Epidermal melanocyte (primary cell): Measurements from ENCODE around the gene ABCG8.

Experiments
- DNase-seq: peaks from one replicate; pipeline ENCODE4 v3.0.0; 2011; ENCODE audit warnings: low spot score; ENCODE audit not compliant: insufficient read length

Gene ABCG8

DNA sequence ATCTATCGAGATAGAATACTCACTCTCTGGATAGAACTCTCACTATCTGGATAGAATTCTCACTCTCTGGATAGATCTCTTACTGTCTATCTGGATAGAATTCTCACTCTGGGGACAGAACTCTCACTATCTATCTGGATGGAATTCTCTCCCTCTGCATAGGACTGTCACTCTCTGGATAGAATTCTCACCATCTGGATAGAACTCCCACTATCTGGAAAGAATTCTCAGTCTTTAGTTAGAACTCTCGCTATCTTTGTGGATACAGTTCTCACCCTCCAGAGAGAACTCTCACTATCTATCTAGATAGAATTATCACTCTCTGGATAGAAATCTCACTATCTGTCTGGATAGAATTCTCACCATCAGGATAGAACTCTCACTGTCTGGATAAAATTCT lies 16.5 kb downstream of the ABCG8 start:
- no peak for DNase-seq

DNA sequence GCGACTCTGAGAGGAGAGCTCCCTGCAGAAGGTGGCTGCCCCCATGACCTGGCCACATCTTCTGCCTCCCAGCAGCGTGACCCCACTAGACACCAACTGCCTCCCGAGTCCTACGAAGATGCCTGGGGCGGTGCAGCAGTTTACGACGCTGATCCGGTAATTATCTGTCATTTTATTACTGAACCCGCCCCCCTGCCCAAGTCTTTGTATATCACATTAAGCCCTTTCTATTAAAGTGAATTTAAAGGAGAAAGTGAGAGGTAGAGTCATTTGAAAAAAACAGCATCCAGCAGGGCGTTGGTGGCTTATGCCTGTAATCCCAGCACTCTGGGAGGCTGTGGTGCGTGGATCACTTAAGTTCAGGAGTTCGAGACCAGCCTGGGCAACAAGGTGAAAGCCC lies 33.4 kb downstream of the ABCG8 start:
- DNase-seq: no peak

DNA sequence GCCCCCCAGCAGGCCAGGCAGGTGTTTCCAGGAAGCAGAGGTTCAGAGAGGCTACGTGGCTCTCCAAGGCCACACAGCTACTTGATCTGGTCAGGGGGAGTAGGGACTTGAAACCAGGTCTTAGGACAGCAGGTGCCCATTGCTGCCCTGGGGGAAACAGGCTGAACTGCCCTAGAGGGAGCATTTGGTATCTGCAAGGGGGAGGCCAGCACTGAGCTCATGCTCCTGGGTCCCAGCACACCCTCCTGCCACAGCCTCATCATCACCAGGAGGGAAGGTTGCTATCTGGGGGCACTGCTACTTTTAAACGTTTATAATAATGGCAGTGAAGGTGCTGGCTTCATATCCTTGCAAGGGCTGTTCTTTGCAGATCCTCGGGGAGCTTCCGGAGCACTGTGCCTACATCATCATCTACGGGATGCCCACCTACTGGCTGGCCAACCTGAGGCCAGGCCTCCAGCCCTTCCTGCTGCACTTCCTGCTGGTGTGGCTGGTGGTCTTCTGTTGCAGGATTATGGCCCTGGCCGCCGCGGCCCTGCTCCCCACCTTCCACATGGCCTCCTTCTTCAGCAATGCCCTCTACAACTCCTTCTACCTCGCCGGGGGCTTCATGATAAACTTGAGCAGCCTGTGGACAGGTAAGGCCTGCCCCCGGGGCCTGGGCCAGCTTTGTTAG lies 36.1 kb downstream of the ABCG8 start:
- no peak for DNase-seq

DNA sequence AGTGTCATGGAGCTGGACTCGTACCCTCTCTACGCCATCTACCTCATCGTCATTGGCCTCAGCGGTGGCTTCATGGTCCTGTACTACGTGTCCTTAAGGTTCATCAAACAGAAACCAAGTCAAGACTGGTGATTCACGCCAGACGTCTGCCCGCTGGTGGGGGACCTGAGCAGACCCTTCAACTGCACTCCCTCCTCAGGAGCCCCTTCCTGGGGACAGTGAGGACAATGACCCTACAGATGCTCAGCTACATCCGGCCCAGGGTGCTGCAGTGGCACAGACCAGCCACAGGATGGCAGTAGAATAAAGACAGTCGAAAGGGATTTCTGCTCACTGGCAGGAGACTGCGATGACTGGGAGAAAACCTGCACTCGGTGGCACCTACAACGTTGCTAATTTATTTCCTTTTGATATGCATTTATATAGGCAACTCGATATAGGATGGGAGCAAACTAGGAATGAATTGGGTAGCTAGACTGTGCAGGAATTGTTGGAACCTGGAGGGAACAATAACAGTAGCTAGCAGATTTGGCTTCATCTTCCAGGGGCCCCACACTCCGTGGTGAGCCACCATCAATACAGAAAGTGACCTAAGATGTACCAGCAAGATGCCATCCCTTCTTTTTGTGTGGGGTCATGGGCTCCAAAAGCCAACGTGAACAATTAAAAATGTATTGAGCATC lies 39.2 kb downstream of the ABCG8 start:
- peak; percentile 72 for DNase-seq

DNA sequence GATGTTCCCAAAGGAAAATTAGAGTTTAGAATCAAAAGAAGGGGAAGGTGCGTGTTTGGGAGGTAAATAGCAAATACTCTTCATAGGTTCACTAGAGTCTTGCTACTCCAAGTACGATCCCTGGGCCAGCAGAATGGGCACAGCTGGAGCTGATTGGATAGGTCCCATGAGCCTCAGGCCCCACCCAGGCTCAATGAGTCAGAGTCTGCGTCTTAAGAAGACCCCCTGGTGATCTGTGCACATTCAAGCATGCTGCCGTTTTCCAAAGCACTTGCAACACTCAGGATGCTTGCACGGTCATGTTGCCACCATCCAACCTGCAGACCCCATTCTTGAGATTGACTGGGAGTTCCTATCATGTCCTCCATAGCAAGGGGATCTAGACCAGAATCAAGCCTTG lies 40.5 kb downstream of the ABCG8 start:
- no peak for DNase-seq

DNA sequence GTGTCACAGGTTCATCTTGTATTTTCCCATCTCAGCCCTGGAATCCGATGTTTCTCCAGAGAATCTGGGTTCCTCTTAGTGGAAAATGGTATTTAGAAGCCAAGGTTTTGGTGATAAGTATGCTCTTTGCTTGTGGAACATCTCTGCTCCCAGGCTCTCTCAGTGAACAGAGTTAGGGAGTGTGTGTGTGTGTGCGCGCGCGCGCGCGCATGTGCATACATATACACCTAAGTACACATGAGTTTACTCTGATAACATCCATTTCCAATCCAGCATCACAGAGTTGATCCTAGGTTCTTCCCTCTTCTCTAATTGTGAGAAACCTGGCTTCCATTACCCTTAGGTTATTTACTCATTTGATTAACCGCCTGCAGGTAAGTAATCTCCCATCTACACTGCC lies 41.7 kb downstream of the ABCG8 start:
- DNase-seq: no peak

DNA sequence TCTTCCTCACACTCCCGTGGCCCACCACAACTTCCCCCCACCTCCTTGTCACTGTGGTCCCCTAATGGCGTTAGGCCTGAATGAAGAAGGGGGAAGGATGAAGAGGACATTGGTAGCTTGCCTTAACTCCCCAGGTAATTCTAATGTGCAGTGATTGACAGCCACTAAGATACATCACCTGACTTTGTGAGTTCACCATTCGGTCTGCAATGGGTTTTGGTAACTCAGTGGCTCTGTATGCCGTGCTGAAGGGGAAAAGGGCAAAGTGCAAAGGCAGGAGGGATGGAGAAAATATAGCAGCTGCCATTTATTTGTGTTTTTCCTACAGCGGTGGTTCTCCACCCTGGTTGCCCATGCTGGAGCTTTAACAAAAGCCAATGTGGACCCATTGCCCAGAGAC lies 42.2 kb downstream of the ABCG8 start:
- DNase-seq: no peak

DNA sequence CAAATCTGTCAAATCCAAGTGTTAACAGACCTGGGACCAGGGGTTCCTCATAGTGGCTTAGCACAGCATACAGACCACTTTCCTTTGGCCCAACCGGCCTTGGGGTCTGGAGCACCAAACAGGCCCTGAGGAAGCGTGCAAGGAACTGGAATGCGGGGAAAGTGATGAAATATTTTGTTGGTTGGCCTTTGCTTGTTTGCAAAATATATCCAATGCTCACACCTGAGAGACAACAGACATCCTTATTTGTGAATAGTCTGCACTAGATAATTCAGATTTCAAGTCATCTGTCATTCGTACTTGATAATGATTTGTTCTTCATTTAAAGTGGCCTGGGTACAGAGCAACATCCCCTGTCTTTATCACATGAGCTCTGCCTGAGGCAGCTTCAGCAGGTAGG lies 43.5 kb downstream of the ABCG8 start:
- no peak for DNase-seq

DNA sequence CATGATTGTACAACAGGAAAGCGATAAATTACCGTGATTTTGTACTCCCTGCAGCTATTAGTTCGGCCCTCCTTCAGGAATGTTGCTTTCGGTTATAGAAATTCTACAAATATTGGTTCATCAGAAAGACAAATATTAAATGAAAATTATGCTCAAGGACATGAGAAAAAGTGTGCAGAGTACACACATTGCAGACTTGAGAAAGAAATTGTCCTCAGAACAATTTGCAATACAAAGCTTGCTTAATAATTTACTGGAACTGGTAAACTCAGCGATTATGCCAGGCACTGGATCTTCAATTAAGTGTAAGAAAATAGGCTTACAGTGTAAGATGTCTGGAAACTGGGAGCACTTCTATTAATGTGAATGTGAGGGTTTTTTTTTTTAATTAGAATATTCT lies 45.9 kb downstream of the ABCG8 start:
- no peak for DNase-seq

DNA sequence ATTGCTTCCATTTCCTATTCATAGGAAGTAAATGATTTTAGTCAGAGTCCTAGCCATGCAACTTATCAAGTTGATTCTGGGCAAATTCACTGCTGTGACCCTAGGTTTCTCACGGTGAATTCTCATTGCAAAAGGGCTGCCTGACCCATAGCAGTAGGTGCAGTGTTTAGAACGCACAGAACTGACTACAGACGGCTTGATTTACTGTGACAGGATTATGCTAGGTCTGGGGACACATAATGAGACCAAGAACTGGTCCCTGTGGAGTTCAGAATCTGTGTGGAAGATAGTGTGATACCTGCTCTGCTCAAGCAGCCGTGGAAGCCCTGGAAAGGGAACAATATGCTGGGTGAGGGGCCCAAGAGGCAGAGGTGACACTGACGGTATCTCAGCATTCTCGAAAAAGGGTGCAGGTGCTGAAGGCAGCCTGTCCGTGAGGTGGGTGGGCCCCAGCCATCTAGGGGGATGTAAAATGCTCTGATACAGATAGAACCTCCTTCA lies 46.4 kb downstream of the ABCG8 start:
- DNase-seq: no peak

DNA sequence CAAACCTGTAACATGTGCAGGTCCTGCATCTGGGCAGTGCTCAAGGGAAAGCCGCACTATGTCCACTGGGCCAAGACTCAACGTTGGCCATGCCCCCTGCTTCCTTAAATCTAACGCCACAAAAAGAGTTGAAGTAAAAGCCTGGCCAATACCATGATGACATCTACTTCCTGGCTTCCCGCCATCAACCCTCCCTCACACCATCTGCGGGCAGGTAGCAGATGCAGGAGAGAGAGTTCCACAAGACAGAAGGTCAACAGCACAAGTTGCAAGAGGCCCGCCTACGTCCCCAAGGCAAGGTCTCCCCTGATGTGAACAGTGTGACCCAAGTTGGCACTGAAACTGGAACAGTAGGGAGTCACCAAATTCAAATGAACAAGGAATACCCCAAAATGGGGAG lies 48.4 kb downstream of the ABCG8 start:
- DNase-seq: no peak

DNA sequence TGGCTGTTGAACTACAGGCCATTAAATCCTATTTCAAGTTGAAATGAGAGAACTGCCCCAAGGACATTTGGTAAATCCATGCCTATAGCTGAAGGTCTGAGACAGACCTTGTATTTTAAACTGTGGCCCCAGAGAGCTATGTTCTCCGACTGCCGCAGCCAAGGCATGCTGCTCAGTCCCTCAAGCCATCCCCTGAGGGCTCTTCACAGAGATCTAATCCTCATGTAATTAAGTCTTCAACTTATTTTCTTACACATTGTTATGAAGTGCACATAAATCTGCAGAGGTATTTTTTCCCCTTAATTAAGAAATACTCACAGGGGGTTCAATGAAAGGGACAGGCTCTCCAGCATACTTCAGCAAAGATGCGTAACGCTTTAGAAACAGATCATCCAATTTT lies 50.6 kb downstream of the ABCG8 start:
- no peak for DNase-seq

DNA sequence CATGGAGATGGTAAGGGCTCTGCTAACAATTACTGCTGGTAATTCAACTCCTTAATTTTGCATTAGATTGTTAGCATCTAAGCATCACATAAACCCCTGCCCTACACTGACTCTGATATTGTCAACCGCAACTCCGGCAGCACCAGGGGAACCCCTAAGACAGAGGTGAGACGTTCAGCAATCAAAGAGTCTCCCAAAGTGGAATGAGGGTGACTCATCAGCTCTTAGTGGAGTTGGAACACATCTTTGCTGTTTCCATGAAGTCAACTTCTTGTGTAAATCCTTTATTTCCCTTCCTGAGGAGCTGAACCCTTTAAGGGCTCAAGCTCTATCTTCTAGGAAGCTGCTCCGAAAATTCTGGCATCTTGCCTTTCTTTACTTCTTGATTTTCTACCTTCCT lies 52.1 kb downstream of the ABCG8 start:
- no peak for DNase-seq

DNA sequence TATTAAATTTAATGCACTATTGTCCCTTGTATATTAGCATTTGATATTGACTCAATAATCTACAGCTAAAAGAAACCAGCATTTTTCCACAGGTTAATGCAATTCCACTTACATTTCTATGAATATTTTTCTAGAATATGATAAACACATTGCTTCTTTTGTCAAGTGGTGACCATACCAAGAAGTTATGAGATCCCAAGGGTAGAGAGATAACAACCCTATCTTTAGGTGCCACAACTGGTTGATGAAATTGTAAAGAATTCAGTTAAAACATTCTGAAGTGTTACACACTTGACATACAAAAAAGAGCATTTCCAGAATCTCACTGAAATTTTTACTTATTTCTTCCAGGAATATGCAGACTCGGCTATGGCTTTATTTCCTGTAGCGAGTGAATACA lies 56.0 kb downstream of the ABCG8 start:
- DNase-seq: no peak

DNA sequence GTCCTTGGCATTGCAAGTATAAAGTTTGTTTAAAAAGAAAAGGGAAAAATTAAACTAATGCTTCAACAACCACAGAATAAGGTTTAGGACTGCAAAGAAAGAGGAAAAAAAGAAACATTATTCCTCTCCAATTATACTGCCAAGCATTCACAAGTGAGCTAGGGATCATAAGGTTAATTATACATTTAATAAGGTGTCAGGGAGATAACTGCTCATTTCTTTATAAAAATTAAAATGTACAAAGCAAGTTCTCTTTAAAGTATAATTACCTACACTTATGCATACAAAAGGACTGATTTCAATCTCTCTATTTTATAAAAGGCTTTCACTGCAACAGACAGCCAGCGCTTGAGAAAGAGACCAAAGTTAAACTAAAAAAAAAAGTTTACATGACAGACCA lies 58.1 kb downstream of the ABCG8 start:
- DNase-seq: no peak

DNA sequence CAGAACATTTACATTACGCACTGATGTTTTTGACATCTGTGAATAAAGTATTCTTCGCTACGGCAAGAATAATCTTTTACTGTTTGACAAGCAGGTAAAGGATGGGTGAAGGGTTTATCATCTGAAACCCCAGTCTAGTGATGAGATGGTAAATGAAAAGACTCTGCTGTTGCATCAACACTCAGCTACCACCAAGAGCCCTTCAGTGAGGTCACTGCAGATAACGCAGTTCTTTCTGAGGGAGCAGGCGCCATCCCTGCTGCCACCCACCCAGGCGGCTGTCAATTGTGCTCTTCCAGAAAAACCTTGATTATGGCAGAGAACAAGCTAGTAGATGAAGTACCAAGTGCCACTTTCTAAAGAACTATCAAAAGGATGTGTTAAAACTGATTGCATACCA lies 58.7 kb downstream of the ABCG8 start:
- DNase-seq: no peak

DNA sequence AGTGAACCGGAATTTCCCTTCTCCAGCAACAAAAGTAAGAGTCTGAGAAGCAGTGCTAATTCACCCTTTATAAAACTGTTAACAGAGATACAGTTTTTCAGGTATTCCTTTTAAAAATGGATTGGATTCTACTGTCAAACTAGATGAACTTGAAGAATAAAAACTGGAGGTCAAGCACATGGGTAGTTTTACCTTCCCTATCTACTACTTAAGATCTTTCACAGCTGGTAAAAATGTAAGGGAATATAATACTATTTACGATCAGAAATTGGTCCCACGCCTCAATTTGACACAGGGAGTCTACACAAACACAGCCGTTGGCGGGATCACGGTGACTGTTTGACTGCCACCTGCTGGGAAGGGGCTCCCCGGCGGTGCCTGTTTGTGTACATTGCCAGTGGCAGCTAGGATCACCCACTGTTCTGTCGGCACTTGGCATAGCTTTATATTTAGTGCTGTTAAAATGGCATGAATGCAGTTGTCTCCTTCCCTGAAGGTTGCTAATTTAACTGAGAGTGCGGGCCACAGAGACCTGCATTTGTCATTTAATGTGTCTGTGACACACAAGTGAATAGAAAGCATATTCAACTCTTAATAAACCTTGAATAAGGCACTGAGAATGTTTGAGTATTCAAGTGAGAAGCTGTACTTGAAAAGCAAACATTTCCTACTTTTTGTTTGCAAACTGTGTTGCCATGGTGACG lies 59.5 kb downstream of the ABCG8 start:
- no peak for DNase-seq

DNA sequence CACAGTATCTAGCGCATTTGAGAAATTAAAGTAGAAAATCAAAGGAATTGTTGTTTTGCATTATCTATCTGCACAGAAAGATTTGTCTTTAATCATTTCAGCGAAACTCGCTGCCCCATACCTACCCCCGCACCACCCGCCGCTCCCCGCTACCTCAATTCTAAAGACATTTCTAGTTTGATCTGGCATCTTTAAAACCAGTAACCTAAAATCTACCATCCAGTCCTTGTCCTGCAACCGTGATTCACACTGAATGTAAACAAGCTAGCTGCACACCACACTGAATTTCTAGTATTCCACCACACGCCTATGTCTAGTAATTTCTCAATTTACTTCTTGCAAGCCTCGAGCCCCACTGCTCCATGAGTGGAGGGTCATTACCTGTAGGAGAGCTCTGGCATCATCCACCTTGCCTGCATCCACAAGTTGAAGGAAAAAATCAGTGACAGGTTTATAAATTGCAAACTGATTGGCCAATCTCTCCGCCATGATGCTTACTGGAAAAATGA lies 60.1 kb downstream of the ABCG8 start:
- DNase-seq: no peak

DNA sequence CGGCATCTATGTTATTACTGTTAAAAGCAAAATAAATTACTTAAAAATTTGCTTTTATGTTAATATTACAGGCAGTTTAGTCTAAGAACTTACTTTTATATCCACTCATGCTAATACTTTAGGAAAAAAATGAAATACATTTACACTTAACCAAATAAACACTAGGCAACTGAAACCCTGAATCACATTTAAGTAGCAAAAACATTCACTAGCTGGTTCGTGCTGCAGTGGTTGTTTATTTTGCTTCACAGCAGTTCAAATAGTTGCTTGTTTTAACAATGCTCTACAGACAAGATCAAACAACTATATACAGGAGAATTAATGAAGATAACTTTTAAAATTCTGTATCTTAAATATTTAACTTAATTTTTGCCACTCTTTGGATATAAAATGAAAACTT lies 60.8 kb downstream of the ABCG8 start:
- no peak for DNase-seq

DNA sequence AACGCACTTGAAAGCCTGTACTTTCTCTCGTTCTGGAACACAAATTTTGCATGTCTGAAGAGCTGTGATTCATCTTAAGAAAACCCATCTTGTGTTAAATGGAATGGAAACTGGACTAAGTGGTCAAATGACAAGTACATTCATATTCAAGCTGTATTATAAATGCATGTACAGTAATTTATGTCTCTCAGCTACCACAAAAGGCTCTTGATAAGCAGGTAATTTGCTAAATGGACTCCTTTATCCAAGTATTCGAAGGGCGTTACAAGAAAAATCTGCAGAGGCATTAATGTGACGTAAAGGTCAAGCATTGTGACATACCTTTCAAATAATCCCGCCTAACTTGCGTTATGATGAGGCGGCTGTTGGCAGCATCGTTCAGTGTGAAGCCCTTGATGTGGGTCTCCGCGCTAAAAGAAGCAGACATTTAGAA lies 66.6 kb downstream of the ABCG8 start:
- DNase-seq: no peak

DNA sequence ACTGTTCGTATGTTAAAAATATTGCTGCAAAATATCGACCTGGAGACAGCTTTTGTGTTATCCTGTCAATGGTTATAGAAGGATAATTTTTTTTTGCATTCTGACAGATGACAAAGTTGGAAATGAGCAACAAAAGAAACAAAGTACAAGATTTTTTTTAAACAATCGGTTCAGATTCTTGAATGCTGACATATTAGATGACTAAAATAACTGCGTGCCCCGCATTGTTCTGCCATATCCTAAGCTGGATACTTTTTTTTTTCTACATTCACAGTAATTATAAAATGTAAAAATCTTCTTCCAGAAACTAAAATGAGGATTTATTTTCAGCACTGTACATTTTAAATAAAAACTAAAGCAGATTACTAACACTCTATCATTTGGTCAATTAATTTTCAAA lies 67.1 kb downstream of the ABCG8 start:
- DNase-seq: no peak

DNA sequence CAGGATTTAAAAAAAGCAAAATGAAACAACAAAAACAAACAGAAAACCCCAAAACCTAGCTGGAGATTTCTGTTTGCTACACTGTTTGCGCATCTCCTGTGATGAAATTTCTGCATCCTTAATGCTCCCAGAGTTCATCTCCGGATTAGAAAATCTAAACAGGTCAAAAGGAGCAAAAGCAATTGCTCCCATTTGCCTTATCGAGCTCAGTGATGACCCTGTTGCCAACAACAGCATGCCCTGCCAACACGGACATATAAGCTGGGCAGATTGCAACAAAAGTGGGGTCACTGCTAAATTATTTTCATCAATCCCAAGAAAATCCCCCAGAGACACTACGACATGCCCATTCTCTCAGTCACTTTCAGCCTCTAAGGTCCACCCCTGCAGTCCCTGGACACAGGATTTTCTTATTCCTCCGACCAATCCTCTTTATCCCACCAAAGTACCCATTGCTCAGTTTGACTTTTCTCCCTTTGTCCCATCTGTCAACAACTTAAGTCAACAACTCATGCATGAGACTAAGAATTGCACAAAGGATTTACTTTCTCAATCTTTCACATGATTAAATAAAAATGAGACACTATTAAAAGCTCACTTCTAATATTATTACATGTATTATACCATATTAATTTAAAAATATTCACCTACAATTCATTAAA lies 67.8 kb downstream of the ABCG8 start:
- no peak for DNase-seq
